HAP-1 (cell line): ENCODE data around the gene RIPK1.

ENCODE experiments used
- DNase-seq, 2 experiments: peaks; one replicate each; pipeline ENCODE4 v3.0.0-alpha.2; 2016 to 2020; ENCODE audit warnings: low spot score in 2 of 2
- H3K27me3 ChIP-seq: fragments of 250-450 bp; sonication (Bioruptor Pico); 2 replicates; pipeline ENCODE4 v1.5.1; 2020; ENCODE audit warnings: low read depth, mild to moderate bottlenecking, moderate library complexity
- H3K36me3 ChIP-seq: fragments of 250-450 bp; sonication (Bioruptor Pico); replicated peaks from 2 replicates; pipeline ENCODE4 v1.5.1; 2020; ENCODE audit warnings: mild to moderate bottlenecking
- H3K4me1 ChIP-seq: fragments of 250-450 bp; sonication (Bioruptor Pico); 2 replicates; pipeline ENCODE4 v1.5.1; 2020; ENCODE audit warnings: mild to moderate bottlenecking
- H3K4me3 ChIP-seq: fragments of 250-450 bp; sonication (Bioruptor Pico); 2 replicates; pipeline ENCODE4 v1.5.1; 2020; ENCODE audit warnings: mild to moderate bottlenecking, moderate library complexity
- H3K9me3 ChIP-seq: fragments of 250-450 bp; sonication (Bioruptor Pico); 2 replicates; pipeline ENCODE4 v1.5.1; 2020; ENCODE audit warnings: mild to moderate bottlenecking, moderate library complexity
- in situ Hi-C: fragments of 300-500 bp; cut with MboI; formaldehyde crosslinking; loops from 3 replicates; pipeline ENCODE4 v1.14.3; 2020; ENCODE audit warnings: low sequenced_read_pairs, inconsistent platforms, mixed read lengths

The RIPK1 gene

DNA sequence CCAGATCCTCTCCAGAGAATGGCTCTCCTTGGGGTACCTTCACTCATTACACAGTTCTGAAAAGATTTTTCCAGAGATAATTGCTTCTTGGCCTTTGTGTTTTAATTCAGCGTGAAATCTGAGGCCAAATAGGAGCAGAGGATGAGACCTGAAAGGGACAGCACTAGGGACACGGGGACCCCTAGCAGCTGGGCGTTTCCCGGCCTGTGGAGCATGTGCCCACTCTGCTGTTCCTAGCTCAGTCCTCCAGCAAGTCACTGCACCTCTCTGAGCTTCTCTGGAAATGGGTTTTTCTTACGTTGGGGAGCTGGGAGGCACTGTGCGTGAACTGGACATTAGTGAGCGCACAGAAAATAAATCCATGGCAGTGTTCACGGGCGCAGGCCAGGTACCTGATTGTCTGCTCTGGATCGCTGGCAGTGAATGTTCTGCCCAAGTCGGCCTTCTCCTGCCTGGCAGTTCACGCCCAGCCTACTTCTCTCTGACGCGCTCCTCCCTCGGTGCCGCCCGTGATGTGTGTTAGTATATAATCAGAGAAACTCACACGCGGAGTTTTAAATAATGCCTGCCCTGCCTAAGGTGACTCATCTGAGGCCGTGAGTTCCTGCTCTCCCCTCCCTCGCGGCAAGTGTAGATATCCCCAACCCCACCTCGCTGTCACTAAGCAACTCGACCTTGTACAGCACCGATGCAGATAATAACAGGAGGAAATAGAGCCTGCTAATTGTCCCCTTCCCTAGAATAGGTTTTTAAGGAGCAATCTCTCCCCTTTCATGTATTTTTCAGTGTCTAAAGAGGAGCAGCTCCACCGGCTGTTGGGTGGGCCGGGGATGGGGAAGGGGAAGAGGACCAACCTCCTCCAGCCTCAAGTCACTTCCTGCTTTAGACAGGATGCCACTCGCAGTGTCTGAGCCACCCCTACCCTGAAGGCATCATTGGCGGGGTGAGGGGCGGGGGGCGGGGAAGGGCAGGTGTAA, 91.8 kb downstream of the RIPK1 start:
- Histone ChIP-seq H3K4me3 (no peak overlapping the region), H3K9me3 (peaks cover 2% of the 10 kb centered on the region; the same call in 1 of the 2 replicates), H3K27me3 (no peaks in the 10 kb centered on the region), H3K4me1 (peaks cover 26% of the 10 kb centered on the region), H3K36me3 (peaks cover 7% of the 10 kb centered on the region)
- DNase-seq, result peak in 1 of 2 experiments; percentile 44
- in situ Hi-C loops, result no loop called here

DNA sequence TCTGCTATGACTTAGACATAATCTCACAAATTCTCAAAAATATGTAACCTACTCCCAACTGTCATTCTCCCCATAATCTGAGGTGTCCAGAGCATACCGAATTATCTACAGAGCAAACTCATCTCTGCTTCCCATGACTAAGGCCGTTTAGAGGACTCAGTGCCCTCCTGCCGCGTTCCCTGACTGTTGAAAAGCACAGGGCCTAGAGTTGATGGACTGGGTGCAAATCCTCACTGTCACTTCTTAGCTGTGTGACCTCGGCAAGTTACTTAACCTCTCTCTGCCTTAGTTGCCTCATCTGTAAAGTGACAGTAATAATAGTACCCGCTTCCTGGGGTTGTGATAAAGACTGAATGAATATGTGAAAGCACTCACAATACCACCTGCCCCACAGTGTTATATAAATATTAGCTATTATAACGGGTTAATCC, 93.8 kb downstream of the RIPK1 start:
- Histone ChIP-seq H3K9me3 (peaks cover 2% of the 10 kb centered on the region; the same call in 1 of the 2 replicates), H3K27me3 (no peaks in the 10 kb centered on the region), H3K4me3 (peak overlapping the region; percentile 63), H3K4me1 (peaks cover 43% of the 10 kb centered on the region), H3K36me3 (no peaks in the 10 kb centered on the region)
- no peak for DNase-seq
- in situ Hi-C loops, result no loop called here

DNA sequence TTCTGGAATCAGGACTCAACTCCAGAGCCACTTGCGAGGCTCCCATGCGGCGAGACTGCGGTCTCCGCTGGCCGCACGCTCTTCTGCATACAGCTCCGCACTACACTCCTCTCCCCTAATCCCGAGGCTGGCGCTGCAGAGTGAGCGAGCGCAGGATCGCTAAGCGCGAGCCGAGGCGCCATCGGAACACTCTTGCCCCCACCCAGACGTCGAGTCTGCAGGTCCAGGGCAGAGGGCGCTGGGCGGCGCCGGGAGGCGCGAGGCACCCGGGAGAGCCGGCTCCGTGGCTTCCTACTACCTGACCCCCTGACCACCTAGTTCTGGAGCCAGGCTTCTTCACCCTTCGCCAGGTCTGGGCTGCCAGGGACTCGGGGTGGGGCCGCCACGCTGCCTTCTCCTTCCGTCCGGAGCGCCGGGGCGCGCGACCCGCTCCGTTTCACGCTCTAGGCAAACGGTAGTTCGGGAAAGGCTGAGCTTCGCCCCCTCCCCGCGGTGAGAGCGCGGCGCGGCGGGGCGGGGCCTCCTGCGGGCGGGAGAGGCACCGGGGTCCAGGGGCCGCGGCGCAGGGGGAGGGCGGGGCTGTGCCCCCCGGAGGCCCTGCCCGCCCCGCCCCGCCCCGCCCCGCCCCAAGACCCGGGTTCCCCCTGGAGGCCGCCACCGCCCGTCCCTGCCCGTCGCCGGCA, 94.4 kb downstream of the RIPK1 start:
- DNase-seq, result peak; percentile 74 to 89
- peaks cover 2% of the 10 kb centered on the region; the same call in 1 of the 2 replicates for H3K9me3 ChIP-seq
- H3K27me3 ChIP-seq, result no peaks in the 10 kb centered on the region
- H3K4me3 ChIP-seq, result peak overlapping the region; percentile 63
- in situ Hi-C loops, result no loop called here
- H3K36me3 ChIP-seq, result no peaks in the 10 kb centered on the region
- peaks cover 44% of the 10 kb centered on the region for H3K4me1 ChIP-seq

DNA sequence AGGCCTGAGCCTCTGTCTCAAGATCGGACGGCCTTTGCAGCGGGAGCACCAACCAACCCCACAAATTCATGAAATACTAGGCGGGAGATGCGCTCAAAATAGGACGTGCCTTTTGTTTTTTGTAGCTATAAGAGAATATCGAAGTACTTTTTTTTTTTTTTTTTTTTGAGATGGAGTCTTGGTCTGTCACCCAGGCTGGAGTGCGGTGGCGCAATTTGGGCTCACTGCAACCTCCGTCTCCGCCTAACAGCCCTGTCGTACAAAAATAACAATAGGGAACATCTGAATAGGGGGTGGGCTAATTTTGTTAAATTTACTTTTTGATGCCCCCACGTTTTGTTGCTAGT, 94.9 kb downstream of the RIPK1 start:
- Histone ChIP-seq H3K9me3 (peaks cover 2% of the 10 kb centered on the region; the same call in 1 of the 2 replicates), H3K4me3 (no peak overlapping the region), H3K27me3 (no peaks in the 10 kb centered on the region), H3K36me3 (no peaks in the 10 kb centered on the region), H3K4me1 (peaks cover 44% of the 10 kb centered on the region)
- no peak for DNase-seq
- in situ Hi-C loops, result no loop called here

DNA sequence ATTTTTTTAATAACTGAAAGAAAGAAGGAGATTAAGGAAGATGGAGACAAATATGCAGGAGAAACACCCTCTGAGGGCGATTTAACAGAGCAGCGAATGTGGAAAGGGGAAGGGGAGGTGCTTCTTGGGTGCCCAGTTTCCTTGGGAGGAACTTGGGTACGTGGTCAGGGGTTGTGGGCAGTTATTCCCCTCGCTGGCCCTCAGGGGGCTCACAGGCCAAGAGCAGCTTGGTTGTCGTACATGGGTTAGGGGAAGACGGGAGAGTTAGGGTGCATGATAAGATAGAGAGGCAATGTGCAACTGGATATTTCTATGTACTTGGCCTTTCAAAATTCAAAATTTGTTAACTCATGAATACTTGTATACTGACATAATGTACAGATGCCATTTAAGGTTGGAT, 96.1 kb downstream of the RIPK1 start:
- peaks cover 41% of the 10 kb centered on the region for H3K4me1 ChIP-seq
- H3K27me3 ChIP-seq, result no peaks in the 10 kb centered on the region
- H3K9me3 ChIP-seq, result peaks cover 2% of the 10 kb centered on the region; the same call in 1 of the 2 replicates
- no peak overlapping the region for H3K4me3 ChIP-seq
- no peak for DNase-seq
- in situ Hi-C loops, result no loop called here
- H3K36me3 ChIP-seq, result no peaks in the 10 kb centered on the region
